Measurements from ENCODE around the gene UBXN6. TPM values are rescaled to one million over a fixed set of nuclear protein-coding genes. Genes with fewer than 3 reads are reported as not detected.

UBXN6 gene
- total RNA-seq, 1 donor from 2014 or later: 116 TPM

- peak within 1 kb of the TSS; percentile 93 for H3K4me3 ChIP-seq (ENCODE audit: low read depth, low read length)
These were observed 57.3 kb downstream of the UBXN6 start, which contains the start of gene SH3GL1 for GRCh38 chr19:4400135-4400936. Gene SH3GL1 (minus strand): TSS chr19:4400547. CDS start chr19:4400368, 179 bp downstream.

GRCh38 chr19:4399812-4400134 is 57.8 kb downstream of the UBXN6 start:
- peak overlapping the region; percentile 93 for H3K4me3 ChIP-seq (ENCODE audit: low read depth, low read length)
- no peaks in the 10 kb centered on the region for H3K27me3 ChIP-seq (ENCODE audit: control insufficient read depth, insufficient read depth, low read length)
- peaks cover 15% of the 10 kb centered on the region for H3K36me3 ChIP-seq (ENCODE audit: control insufficient read depth, insufficient read depth, low read length)
- FAIRE-seq (no peak), DNase-seq (ENCODE audit: low read depth) (no peak)
- TF ChIP-seq CTCF (IDR thresholded peaks at IDR 0.05; ENCODE audit: insufficient read depth, low read length, severe bottlenecking): no peak

More at GRCh38 chr19:4400135-4400936, 57.3 kb downstream of the UBXN6 start, which contains the start of gene SH3GL1:
- Histone ChIP-seq H3K27me3 (ENCODE audit: control insufficient read depth, insufficient read depth, low read length) (no peaks in the 10 kb centered on the region), H3K36me3 (ENCODE audit: control insufficient read depth, insufficient read depth, low read length) (peaks cover 9% of the 10 kb centered on the region)
- DNase-seq (ENCODE audit: low read depth) (peak; percentile 65), FAIRE-seq (no peak)
- TF ChIP-seq CTCF (IDR thresholded peaks at IDR 0.05; ENCODE audit: insufficient read depth, low read length, severe bottlenecking): peak; percentile 98

- H3K36me3 ChIP-seq (ENCODE audit: control insufficient read depth, insufficient read depth, low read length): peaks cover 15% of the 10 kb centered on the region
- H3K27me3 ChIP-seq (ENCODE audit: control insufficient read depth, insufficient read depth, low read length): no peaks in the 10 kb centered on the region
- FAIRE-seq (no peak), DNase-seq (ENCODE audit: low read depth) (no peak)
- no peak for TF ChIP-seq CTCF (IDR thresholded peaks at IDR 0.05; ENCODE audit: insufficient read depth, low read length, severe bottlenecking)
- H3K4me3 ChIP-seq (ENCODE audit: low read depth, low read length): no peak overlapping the region
These were observed 60.4 kb downstream of the UBXN6 start for GRCh38 chr19:4396949-4397783.

Other genes with a start within 250 kb of the UBXN6 start
- not detected in 2 replicates for gene EBI3, start 228.3 kb downstream of the UBXN6 start, total RNA-seq
- 19.0 and 24.3 TPM in 2 replicates for gene YJU2, start 210.7 kb downstream of the UBXN6 start, total RNA-seq
- not detected in 2 replicates for gene SHD, start 178.5 kb downstream of the UBXN6 start, total RNA-seq
- not detected in 2 replicates for gene TMIGD2, start 155.4 kb downstream of the UBXN6 start, total RNA-seq
- gene FSD1, start 153.2 kb downstream of the UBXN6 start, total RNA-seq: 0.13 and 0.26 TPM in 2 replicates
- 83.2 and 132 TPM in 2 replicates for gene STAP2, start 119.0 kb downstream of the UBXN6 start, total RNA-seq
- gene MPND, start 114.2 kb downstream of the UBXN6 start, total RNA-seq: 3.7 and 6.4 TPM in 2 replicates
- gene SH3GL1, start 57.2 kb downstream of the UBXN6 start, total RNA-seq: 23.4 and 55.3 TPM in 2 replicates
- gene CHAF1A, start 55.2 kb downstream of the UBXN6 start, total RNA-seq: 3.7 and 7.9 TPM in 2 replicates
- 35.0 and 45.7 TPM in 2 replicates for gene HDGFL2, start 14.5 kb upstream of the UBXN6 start, total RNA-seq
- 4.4 and 4.7 TPM in 2 replicates for gene PLIN4, start 60.7 kb upstream of the UBXN6 start, total RNA-seq
- under 0.01 TPM in 1 of 2 replicates, not detected in the other for gene PLIN5, start 77.4 kb upstream of the UBXN6 start, total RNA-seq
- gene LRG1, start 82.2 kb upstream of the UBXN6 start, total RNA-seq: 0.38 and 1.1 TPM in 2 replicates
- gene SEMA6B, start 101.9 kb upstream of the UBXN6 start, total RNA-seq: under 0.01 TPM in 1 of 2 replicates, not detected in the other
- 0.51 and 0.53 TPM in 2 replicates for gene TNFAIP8L1, start 181.7 kb upstream of the UBXN6 start, total RNA-seq
- gene MYDGF, start 212.5 kb upstream of the UBXN6 start, total RNA-seq: 314 and 353 TPM in 2 replicates